Stimulated activated CD8-positive, alpha-beta memory T cell treated with anti-CD3 and anti-CD28 coated beads, Interleukin-15, amount 100 ng/mL, for 1 hour (primary cell): Measurements from ENCODE around the gene SMAD2.
"Not testable (repeated sequence)": the region's sequence is repeated elsewhere in the genome, so short reads cannot be mapped to it uniquely, and the experiment has no call there.

Experiments used
- DNase-seq: peaks from one replicate; pipeline ENCODE4 v3.0.0-alpha.2; 2020; ENCODE audit warnings: low read depth

SMAD2 gene

GRCh38 chr18:47793609-47794008 is 136.8 kb downstream of the SMAD2 start:
- DNase-seq: no peak

GRCh38 chr18:47791461-47791985 is 138.9 kb downstream of the SMAD2 start:
- no peak for DNase-seq

GRCh38 chr18:47790036-47790435 is 140.4 kb downstream of the SMAD2 start:
- no peak for DNase-seq

GRCh38 chr18:47788621-47789020 is 141.8 kb downstream of the SMAD2 start:
- no peak for DNase-seq

- no peak for DNase-seq
Observed at GRCh38 chr18:47781561-47781960, 148.9 kb downstream of the SMAD2 start.

- no peak for DNase-seq
Observed at GRCh38 chr18:47780011-47780725, 150.3 kb downstream of the SMAD2 start.

- DNase-seq: no peak
Observed at GRCh38 chr18:47779381-47779780, 151.1 kb downstream of the SMAD2 start.

- no peak for DNase-seq
Observed at GRCh38 chr18:47777626-47778025, 152.8 kb downstream of the SMAD2 start.

GRCh38 chr18:47775961-47776360 is 154.5 kb downstream of the SMAD2 start:
- no peak for DNase-seq

- DNase-seq: no peak
Observed at GRCh38 chr18:47773931-47774330, 156.5 kb downstream of the SMAD2 start.

GRCh38 chr18:47772374-47773248 is 157.8 kb downstream of the SMAD2 start:
- DNase-seq: peak; percentile 25

- no peak for DNase-seq
Observed at GRCh38 chr18:47771922-47772321, 158.5 kb downstream of the SMAD2 start.

- DNase-seq: no peak
Observed at GRCh38 chr18:47767699-47768098, 162.8 kb downstream of the SMAD2 start.

GRCh38 chr18:47767198-47767597 is 163.3 kb downstream of the SMAD2 start:
- DNase-seq: not testable (repeated sequence)
